K562 (cell line): ENCODE data around the gene TBC1D17. TPM values are rescaled to one million over a fixed set of nuclear protein-coding genes. Genes with fewer than 3 reads are reported as not detected.
A peak's percentile ranks its signal among the peaks of the same experiment; 100 is the strongest.

ENCODE experiments used
- DIDO1 ChIP-seq: fragments of 450-650 bp; IDR thresholded peaks from 2 replicates; pipeline ENCODE4 v1.6.1; 2016; ENCODE audit warnings: low read depth, missing biosample characterization, missing genetic modification characterization
- RBFOX2 ChIP-seq: fragments of 200-400 bp; formaldehyde crosslinking; IDR thresholded peaks from 2 replicates; pipeline ENCODE4 v1.6.1; 2017; ENCODE audit warnings: low read depth, mild to moderate bottlenecking, low read length, moderate library complexity
- WHSC1 ChIP-seq: IDR thresholded peaks from one replicate; pipeline ENCODE4 v1.6.1; 2012; ENCODE audit warnings: low read length, control low read depth, inconsistent platforms
- ZNF224 ChIP-seq: sonication (generic); formaldehyde crosslinking; IDR thresholded peaks from 2 replicates; pipeline ENCODE4 v1.8.0; 2022; ENCODE audit warnings: mild to moderate bottlenecking, missing genetic modification reagents
- polyA plus RNA-seq, 8 experiments: library from polyadenylated mRNA; depleted of rRNA in 4 of 8; stranded (reverse) in 5 of 8; unstranded in 3 of 8; fragments of >200 nt; fragmentation: Nextera tagmentation in 2 of 8; fragmentation: Illumina TruSeq in 1 of 8; extraction: Ambion mirVana in 2 of 8; extraction: Trizol in 1 of 8; gene quantifications; 2 replicates each; pipeline versions ENCODE4 v1.2.1 to v1.2.3, GENCODE V29; 2011 to 2014; ENCODE audit warnings: inconsistent platforms in 1 of 8, missing spikeins in 1 of 8
- total RNA-seq, 7 experiments: library from RNA; depleted of rRNA in 6 of 7; stranded (reverse); fragments of >200 nt in 6 of 7; fragmentation: Illumina TruSeq in 2 of 7; extraction: Trizol in 2 of 7; gene quantifications; 2 replicates each; pipeline versions ENCODE4 v1.2.1 to v1.2.3, GENCODE V29; 2011 to 2021; ENCODE audit warnings: low replicate concordance in 1 of 7
- TF ChIP-seq, protein P1 (sequence below): fragments of 450-650 bp; IDR thresholded peaks from 2 replicates; pipeline ENCODE4 v1.6.1; 2016; ENCODE audit warnings: low read depth
- TF ChIP-seq, protein P2 (sequence below), 2 experiments: fragments of 450-650 bp; IDR thresholded peaks; 2 replicates each; pipeline ENCODE4 v1.6.1; 2018; ENCODE audit warnings: mild to moderate bottlenecking in 2 of 2, low read depth in 1 of 2; ENCODE audit not compliant: partially characterized antibody in 2 of 2
- TF ChIP-seq, protein P3 (sequence below): IDR thresholded peaks from 2 replicates; pipeline ENCODE4 v1.6.1; 2012; ENCODE audit warnings: low read depth, low read length, improper control_type of control experiment, borderline replicate concordance
- TF ChIP-seq, protein P4 (sequence below): fragments of 450-650 bp; IDR thresholded peaks from 2 replicates; pipeline ENCODE4 v1.6.1; 2017; ENCODE audit warnings: mild to moderate bottlenecking, moderate library complexity

Gene TBC1D17
- total and polyA plus RNA-seq, 9 of the 15 experiments (the other 6 are each of a cell fraction or from before 2014, with no cell fraction given) = 0.42 to 16.0 (median 3.8) TPM

DNA sequence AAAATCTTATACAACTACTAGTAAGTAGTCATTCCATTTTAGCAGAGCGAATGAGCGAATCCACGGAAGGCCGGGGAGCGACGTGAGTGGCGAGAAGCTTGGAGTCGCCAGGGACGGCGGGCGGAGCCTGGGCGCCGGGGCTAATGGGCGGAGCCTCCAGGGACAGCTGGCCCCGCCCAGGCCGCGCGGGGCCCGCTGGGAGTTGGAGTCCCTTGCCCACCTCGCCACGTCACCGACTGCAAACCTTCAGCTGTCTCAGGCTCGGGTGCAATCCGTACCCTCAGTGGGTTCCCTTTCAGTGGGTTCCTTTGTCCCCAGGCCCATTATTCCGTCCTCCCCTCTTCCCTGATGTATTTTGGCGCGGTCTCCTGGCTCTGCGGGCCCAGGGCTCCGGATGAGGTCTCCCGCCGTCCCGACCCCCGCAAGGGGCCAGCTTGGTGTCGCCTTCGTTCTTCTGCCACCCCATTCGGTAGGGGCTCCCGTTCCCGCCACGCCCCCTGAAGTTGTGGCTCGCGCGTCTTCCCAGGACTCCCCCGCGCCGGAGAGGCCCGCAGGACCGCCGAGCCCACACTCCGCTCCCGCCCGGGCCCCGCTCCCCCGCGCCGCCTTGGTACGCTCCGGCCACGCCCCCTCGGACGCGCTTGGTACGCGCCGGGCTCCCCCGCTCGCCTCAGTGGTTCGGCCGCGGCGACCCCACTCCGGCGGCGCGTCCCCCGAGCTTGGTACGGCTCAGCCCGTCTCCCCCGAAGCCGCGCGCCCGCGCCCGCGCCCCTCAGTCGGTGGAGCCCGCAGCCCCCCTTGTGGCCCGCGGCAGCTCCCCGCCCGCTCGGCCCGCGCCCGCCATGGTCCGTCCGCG is 26.8 kb upstream of the TBC1D17 start, which contains the start of gene PTOV1 (continued):
- TF ChIP-seq, protein P1, sequence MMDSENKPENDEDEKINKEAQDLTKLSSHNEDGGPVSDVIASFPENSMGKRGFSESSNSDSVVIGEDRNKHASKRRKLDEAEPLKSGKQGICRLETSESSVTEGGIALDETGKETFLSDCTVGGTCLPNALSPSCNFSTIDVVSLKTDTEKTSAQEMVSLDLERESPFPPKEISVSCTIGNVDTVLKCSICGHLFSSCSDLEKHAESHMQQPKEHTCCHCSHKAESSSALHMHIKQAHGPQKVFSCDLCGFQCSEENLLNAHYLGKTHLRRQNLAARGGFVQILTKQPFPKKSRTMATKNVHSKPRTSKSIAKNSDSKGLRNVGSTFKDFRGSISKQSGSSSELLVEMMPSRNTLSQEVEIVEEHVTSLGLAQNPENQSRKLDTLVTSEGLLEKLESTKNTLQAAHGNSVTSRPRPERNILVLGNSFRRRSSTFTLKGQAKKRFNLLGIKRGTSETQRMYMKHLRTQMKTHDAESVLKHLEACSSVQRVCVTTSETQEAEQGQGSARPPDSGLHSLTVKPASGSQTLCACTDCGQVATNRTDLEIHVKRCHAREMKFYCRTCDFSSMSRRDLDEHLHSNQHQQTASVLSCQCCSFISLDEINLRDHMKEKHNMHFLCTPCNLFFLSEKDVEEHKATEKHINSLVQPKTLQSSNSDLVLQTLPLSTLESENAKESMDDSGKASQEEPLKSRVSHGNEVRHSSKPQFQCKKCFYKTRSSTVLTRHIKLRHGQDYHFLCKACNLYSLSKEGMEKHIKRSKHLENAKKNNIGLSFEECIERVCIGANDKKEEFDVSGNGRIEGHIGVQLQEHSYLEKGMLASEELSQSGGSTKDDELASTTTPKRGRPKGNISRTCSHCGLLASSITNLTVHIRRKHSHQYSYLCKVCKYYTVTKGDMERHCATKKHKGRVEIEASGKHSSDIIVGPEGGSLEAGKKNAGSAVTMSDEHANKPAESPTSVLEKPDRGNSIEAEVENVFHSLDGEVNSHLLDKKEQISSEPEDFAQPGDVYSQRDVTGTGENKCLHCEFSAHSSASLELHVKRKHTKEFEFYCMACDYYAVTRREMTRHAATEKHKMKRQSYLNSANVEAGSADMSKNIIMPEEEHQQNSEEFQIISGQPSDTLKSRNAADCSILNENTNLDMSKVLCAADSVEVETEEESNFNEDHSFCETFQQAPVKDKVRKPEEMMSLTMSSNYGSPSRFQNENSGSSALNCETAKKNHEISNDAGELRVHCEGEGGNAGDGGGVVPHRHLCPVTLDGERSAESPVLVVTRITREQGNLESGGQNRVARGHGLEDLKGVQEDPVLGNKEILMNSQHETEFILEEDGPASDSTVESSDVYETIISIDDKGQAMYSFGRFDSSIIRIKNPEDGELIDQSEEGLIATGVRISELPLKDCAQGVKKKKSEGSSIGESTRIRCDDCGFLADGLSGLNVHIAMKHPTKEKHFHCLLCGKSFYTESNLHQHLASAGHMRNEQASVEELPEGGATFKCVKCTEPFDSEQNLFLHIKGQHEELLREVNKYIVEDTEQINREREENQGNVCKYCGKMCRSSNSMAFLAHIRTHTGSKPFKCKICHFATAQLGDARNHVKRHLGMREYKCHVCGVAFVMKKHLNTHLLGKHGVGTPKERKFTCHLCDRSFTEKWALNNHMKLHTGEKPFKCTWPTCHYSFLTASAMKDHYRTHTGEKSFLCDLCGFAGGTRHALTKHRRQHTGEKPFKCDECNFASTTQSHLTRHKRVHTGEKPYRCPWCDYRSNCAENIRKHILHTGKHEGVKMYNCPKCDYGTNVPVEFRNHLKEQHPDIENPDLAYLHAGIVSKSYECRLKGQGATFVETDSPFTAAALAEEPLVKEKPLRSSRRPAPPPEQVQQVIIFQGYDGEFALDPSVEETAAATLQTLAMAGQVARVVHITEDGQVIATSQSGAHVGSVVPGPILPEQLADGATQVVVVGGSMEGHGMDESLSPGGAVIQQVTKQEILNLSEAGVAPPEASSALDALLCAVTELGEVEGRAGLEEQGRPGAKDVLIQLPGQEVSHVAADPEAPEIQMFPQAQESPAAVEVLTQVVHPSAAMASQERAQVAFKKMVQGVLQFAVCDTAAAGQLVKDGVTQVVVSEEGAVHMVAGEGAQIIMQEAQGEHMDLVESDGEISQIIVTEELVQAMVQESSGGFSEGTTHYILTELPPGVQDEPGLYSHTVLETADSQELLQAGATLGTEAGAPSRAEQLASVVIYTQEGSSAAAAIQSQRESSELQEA = no peak
- TF ChIP-seq DIDO1 (no peak), WHSC1 (no peak), ZNF224 (CRISPR knock-in tag) (no peak), RBFOX2 (peak; percentile 89)
- TF ChIP-seq, protein P2, sequence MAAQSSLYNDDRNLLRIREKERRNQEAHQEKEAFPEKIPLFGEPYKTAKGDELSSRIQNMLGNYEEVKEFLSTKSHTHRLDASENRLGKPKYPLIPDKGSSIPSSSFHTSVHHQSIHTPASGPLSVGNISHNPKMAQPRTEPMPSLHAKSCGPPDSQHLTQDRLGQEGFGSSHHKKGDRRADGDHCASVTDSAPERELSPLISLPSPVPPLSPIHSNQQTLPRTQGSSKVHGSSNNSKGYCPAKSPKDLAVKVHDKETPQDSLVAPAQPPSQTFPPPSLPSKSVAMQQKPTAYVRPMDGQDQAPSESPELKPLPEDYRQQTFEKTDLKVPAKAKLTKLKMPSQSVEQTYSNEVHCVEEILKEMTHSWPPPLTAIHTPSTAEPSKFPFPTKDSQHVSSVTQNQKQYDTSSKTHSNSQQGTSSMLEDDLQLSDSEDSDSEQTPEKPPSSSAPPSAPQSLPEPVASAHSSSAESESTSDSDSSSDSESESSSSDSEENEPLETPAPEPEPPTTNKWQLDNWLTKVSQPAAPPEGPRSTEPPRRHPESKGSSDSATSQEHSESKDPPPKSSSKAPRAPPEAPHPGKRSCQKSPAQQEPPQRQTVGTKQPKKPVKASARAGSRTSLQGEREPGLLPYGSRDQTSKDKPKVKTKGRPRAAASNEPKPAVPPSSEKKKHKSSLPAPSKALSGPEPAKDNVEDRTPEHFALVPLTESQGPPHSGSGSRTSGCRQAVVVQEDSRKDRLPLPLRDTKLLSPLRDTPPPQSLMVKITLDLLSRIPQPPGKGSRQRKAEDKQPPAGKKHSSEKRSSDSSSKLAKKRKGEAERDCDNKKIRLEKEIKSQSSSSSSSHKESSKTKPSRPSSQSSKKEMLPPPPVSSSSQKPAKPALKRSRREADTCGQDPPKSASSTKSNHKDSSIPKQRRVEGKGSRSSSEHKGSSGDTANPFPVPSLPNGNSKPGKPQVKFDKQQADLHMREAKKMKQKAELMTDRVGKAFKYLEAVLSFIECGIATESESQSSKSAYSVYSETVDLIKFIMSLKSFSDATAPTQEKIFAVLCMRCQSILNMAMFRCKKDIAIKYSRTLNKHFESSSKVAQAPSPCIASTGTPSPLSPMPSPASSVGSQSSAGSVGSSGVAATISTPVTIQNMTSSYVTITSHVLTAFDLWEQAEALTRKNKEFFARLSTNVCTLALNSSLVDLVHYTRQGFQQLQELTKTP (IDR thresholded peaks at IDR 0.05; ENCODE audit: low read depth in 1 of 2, partially characterized antibody in 2 of 2) = peak; percentile 16 to 84
- TF ChIP-seq, protein P3, sequence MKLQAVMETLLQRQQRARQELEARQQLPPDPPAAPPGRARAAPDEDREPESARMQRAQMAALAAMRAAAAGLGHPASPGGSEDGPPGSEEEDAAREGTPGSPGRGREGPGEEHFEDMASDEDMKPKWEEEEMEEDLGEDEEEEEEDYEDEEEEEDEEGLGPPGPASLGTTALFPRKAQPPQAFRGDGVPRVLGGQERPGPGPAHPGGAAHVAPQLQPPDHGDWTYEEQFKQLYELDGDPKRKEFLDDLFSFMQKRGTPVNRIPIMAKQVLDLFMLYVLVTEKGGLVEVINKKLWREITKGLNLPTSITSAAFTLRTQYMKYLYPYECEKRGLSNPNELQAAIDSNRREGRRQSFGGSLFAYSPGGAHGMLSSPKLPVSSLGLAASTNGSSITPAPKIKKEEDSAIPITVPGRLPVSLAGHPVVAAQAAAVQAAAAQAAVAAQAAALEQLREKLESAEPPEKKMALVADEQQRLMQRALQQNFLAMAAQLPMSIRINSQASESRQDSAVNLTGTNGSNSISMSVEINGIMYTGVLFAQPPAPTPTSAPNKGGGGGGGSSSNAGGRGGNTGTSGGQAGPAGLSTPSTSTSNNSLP = no peak
- TF ChIP-seq, protein P4, sequence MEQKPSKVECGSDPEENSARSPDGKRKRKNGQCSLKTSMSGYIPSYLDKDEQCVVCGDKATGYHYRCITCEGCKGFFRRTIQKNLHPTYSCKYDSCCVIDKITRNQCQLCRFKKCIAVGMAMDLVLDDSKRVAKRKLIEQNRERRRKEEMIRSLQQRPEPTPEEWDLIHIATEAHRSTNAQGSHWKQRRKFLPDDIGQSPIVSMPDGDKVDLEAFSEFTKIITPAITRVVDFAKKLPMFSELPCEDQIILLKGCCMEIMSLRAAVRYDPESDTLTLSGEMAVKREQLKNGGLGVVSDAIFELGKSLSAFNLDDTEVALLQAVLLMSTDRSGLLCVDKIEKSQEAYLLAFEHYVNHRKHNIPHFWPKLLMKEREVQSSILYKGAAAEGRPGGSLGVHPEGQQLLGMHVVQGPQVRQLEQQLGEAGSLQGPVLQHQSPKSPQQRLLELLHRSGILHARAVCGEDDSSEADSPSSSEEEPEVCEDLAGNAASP = no peak
